Measurements from ENCODE around the gene PARD3.

DNA sequence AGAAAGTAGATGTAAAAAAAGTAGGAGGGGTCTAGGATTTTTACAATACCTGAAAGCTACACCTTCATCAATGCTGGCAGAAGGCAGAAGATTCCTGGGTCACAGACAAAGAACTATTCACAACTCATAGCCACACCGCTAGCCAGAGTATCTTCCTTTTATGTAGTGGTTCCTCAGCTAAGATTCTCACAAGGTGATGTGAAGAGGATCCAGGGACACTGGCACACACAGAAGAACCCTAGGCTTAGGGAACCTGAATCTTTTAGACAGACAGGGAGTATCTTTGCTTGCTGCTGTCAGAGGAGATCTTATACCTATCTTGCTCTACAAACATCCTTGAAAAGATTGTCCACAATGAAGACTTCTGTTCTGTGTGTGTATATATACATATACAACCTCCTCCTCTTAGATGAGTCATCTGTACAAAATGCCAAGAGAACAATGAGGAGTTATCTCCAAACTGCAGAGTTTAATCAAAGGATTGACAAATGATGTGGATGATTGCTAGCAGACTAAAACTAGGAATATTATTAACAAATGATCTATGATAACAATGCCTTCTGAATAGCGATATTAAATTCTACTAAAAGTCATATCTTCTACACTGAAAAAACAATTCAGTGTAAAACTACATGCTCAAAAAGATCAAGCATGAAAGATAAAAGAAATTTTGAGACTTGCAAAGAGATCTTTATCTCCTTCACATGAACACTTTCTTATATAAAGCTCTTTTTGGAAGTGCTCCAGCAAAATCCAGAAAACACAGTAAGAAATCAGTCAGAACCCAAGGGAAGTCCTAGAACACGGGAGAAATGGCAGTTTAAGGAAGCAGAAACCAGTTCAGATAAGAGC lies 409.3 kb downstream of the PARD3 start:
- TF ChIP-seq CTCF (IDR thresholded peaks at IDR 0.05) (no peak), POLR2A (IDR thresholded peaks at IDR 0.05) (no peak)

All from Peyer's patch (tissue), 4 donors.